Myocyte (in vitro differentiated cells): Measurements from ENCODE around the gene ADAP1. TPM values are rescaled to one million over a fixed set of nuclear protein-coding genes. Genes with fewer than 3 reads are reported as not detected.

Experiments
- DNase-seq: peaks from one replicate; pipeline ENCODE4 v3.0.0-alpha.2; 2012; ENCODE audit warnings: low read depth
- total RNA-seq: library from RNA; depleted of rRNA; stranded (reverse); fragments of >200 nt; gene quantifications from 2 replicates; pipeline ENCODE4 v1.2.3, GENCODE V29; 2014

ADAP1 gene
- total RNA-seq, 1 donor from 2014 or later: 0.56 TPM

- DNase-seq: peak; percentile 74
Measured at GRCh38 chr7:867406-868188, 86.9 kb downstream of the ADAP1 start.

DNA sequence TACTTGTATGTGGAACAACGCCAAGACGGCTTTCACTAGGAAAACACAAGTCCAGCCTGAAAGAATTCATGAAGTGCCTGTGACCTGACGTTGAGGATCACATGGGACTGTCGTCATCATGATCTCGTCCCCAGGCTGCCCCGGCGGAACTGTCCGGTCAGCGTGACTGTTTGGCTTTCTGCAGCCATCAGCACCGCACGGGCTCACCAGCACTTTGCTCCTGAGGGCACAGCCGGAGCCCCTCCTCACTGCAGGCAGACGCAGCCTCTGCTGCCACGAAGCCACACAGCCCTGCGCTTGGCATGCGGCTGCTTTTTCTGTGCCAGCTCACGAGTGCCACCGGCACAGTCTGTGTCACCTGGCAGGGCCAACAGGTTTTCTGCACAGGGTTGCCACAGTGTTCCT lies 87.5 kb downstream of the ADAP1 start:
- DNase-seq: peak; percentile 61

DNA sequence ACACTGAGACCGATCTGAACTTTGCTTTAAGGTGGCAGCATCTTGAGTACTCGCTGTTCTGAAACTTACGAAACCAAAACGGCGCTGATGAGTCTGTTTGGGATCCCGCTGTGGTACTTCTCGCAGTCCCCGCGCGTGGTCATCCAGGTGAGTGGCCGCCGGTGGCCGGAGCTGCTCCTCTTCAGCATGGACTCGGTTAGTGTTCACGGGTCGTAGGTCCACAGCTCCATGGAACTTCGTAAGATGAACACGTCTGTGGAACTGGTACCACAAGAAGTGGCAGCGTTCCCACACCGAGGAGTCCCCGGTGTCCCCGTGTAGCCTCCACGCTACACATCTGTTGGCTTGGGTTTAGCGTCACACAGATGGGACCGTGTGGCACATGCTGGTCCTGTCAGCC lies 88.6 kb downstream of the ADAP1 start:
- no peak for DNase-seq

DNA sequence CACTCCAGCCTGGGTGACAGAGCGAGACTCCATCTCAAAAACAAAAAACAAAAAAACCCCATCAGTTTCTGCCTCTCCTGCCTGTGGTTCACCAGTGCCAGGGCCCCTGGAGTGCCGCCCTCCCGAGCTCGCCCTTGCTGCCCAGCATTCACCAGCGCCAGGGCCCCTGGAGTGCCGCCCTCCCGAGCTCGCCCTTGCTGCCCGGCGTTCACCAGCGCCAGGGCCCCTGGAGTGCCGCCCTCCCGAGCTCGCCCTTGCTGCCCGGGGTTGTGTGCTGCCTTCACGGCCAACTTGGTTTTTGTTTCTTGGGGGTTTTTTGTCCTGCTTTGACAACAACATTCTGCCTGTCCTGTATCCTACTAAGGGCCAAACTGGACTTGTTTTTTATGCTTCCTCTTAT lies 91.4 kb downstream of the ADAP1 start:
- DNase-seq: no peak

GRCh38 chr7:862157-862556 lies 92.3 kb downstream of the ADAP1 start:
- DNase-seq: no peak

DNA sequence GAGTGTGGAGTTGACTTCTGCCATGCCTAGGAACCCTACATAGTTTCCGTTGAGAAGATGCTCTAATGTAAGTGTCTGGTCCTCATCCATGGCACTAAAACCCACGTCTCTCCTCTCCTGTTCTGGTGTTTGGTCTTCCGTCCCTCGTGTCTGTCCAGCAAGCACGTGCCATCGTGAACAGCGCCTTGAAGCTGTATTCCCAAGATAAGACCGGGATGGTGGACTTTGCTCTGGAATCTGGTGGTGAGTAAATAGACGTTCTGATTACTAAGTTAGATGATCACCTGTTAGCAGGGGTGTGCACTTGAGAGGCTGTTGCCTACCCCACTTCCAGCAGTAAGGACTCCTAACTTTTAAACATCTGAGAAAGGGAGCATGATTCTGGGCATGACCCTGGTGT lies 93.3 kb downstream of the ADAP1 start:
- DNase-seq: no peak

DNA sequence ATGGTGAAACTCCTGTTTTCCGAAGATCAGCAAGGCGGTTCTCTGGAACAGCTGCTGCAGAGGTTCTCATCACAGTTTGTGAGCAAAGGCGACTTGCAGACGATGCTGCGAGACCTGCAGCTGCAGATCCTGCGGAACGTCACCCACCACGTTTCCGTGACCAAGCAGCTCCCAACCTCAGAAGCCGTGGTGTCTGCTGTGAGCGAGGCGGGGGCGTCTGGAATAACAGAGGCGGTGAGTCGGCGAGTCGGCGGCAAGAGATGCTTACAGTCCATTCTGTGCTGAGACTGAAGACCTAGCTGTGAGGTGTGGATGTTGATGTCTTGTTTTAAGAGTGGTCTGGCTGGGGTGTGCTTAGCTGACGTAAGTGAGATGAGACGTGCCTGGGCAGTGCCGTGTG lies 94.3 kb downstream of the ADAP1 start:
- no peak for DNase-seq

GRCh38 chr7:859359-860030 lies 95.0 kb downstream of the ADAP1 start:
- DNase-seq: no peak

DNA sequence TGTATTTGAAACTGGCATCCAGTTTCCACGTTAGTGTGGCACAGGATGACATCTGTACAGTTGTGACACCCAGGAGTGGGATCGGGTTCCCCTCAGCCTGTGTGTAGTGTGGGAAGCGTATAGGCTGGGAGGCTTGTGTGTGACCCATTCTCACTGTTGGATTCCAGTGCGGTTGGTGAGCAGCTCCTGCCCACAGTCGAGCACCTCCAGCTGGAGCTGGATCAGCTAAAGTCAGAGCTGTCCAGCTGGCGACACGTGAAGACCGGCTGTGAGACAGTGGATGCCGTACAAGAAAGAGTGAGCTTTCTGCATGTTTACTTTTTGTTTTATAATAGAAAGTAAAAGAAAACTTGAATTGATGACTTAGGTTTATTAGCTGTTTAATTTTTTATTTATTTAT lies 96.8 kb downstream of the ADAP1 start:
- no peak for DNase-seq

GRCh38 chr7:856444-857095 lies 97.9 kb downstream of the ADAP1 start:
- no peak for DNase-seq

- no peak for DNase-seq
Measured at GRCh38 chr7:855686-856369, 98.7 kb downstream of the ADAP1 start.

DNA sequence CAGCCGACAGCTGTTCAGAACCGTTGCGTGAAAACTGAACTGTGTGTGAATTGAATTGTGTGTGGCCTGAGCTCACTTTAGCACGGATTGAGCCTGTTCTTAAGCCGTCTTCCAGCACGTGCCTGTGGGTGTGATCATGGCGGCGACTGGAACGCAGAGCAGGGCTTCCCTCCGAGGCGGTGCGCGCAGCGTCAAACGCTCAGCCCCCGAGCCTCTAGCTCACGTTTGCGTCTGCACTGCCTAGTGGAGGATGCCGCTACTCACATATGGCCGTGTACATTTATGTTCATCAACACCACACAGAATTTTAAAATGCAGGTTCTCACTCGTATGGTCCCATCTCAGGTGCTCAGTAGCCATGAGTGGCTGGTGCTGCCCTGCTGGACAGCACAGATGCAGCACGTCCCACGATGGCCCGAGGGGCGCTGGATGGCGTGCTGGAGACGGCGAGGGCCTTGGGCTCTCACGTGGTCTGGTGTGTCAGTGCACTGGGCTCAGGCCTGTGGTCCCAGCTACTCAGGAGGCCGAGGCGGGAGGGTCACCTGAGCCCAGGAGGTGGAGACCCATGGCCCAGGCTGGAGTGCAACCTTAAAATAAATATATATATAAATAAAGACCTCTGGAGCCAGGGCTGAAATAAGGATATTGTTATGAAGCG lies 100.2 kb downstream of the ADAP1 start:
- DNase-seq: no peak

DNA sequence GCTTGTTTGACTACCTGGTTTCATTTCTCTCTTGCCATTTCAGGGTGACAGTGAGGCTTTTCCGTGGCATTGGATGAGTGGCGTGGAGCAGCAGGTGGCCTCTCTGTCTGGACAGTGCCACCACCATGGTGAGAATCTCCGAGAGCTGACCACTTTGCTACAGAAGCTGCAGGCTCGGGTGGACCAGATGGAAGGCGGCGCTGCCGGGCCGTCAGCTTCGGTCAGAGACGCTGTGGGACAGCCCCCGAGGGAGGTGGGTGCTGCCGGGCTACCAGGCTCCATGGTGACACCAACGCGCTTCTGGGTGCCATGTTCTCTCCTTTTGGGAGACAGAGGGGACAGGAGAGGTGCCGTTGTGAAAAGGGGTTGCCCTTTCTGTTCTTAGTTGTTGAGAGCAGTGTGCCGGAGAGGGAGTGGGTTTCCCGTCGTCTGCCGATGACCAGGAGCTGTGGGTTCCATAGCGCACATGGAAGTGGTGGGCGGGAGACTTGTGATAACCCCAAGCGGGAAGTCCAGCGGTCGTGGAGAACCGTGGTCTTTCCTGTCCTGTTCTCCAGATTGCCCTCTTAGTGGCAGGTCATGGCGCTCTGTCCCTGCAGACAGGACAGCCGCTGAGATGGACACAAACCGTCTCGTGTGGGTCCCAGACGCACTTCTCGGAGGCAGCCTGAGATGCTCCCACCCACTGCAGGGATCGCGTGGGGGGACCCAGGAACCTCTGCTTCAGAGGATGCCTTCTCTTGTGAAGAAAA lies 100.9 kb downstream of the ADAP1 start:
- DNase-seq: no peak

DNA sequence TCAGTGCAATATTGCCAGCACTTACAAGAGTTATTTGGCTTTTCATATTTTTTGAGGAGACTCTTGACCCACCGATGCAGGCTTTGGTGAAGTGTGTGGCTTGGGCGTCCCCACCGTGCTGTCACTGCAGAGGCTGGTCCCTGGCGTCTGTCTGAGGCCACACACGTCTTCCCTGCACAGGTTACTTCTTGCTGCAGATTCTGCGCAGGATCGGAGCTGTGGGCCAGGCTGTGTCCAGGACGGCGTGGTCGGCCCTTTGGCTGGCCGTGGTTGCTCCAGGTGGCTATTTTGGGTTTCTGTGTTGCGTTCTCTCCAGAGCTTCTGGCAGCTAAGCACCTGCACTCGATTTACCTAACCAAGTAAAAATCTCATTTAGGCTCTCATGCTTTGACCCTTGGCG lies 103.3 kb downstream of the ADAP1 start:
- DNase-seq: no peak

DNA sequence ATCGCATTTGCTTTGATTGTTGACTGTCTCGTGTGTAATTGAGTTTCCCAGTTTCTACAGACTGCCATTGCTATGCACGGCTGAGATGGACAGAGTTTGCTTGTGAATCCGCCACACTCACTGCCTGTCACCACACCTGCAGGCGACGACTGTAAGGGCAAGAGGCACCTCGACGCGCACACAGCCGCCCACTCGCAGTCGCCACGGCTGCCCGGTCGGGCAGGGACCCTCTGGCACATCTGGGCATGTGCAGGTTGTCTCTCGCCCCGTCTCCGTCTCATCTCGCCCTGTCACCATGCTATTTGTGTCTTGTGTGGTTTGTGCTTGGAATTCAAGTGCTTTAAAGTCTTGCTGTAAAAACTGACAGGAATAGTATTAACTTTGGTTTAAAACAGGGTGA lies 104.7 kb downstream of the ADAP1 start:
- no peak for DNase-seq

- DNase-seq: no peak
Measured at GRCh38 chr7:849145-849544, 105.3 kb downstream of the ADAP1 start.
